ENCODE measurements around the gene SLX4IP. TPM values are rescaled to one million over a fixed set of nuclear protein-coding genes. Genes with fewer than 3 reads are reported as not detected.

Gene SLX4IP
- total and polyA plus RNA-seq, 2 of the 13 experiments (the other 11 are each of a cell fraction or from before 2014, with no cell fraction given) = 3.6 to 7.3 TPM

DNA sequence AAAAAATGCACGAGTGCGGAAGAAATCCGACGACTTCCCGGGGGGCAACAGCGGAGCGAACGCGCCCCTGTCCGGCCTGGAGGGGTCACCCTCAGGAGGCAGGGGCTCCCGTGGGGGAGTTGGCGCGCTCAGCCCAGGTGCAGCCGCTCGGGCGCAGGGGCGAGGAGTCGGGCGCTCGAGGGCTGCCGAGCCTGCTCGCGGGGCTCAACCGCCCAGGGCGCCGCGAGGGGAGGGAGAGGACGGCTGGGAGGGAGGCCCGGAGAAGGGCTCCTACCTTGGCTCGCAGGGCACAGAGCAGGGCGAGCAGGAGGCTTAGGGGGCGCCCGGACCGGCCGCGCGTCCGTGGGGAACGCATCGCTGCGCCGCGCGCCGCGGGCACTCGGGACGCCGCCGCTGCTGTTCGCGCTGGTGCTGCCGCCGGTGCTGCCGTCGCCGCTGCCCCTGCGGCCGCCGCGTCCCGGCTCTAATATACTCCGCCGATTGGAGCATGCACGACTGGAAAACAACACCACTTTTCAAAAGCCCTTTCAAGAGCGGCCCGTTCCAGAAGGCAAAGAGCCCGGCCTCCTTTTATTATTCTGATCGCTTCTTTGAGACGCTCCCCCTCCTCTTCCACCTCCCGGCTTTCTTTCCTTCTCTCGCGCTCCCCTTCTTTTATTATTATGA lies 238.2 kb downstream of the SLX4IP start (continued):
- TF ChIP-seq HIVEP1 (CRISPR knock-in tag; IDR thresholded peaks at IDR 0.05) = no peak
- no peak for TF ChIP-seq PITX1 (CRISPR knock-in tag; IDR thresholded peaks at IDR 0.05)
- peak; percentile 41 for TF ChIP-seq HNRNPLL (IDR thresholded peaks at IDR 0.05; ENCODE audit: low read depth, low read length, poor library complexity, severe bottlenecking)
- no peak for TF ChIP-seq ZNF552 (CRISPR knock-in tag; IDR thresholded peaks at IDR 0.05; ENCODE audit: borderline replicate concordance)
- TF ChIP-seq ATF6 (CRISPR knock-in tag; conservative IDR thresholded peaks at IDR 0.05) = no peak
- TF ChIP-seq ZNF629 (CRISPR knock-in tag; conservative IDR thresholded peaks at IDR 0.05) = no peak
- TF ChIP-seq KLF12 (CRISPR knock-in tag; IDR thresholded peaks at IDR 0.05; ENCODE audit: borderline replicate concordance) = 0 out of 2 replicates have a peak, but pooled peaks have one; percentile 4
- TF ChIP-seq, protein P1, sequence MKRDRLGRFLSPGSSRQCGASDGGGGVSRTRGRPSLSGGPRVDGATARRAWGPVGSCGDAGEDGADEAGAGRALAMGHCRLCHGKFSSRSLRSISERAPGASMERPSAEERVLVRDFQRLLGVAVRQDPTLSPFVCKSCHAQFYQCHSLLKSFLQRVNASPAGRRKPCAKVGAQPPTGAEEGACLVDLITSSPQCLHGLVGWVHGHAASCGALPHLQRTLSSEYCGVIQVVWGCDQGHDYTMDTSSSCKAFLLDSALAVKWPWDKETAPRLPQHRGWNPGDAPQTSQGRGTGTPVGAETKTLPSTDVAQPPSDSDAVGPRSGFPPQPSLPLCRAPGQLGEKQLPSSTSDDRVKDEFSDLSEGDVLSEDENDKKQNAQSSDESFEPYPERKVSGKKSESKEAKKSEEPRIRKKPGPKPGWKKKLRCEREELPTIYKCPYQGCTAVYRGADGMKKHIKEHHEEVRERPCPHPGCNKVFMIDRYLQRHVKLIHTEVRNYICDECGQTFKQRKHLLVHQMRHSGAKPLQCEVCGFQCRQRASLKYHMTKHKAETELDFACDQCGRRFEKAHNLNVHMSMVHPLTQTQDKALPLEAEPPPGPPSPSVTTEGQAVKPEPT (CRISPR knock-in tag; IDR thresholded peaks at IDR 0.05; ENCODE audit: low read depth) = 0 out of 2 replicates have a peak, but pooled peaks have one; percentile 11
- no peak for TF ChIP-seq ZNF143 (CRISPR knock-in tag; IDR thresholded peaks at IDR 0.05)
- no peak for TF ChIP-seq ZNF766 (CRISPR knock-in tag; IDR thresholded peaks at IDR 0.05; ENCODE audit: borderline replicate concordance)
- no peak for TF ChIP-seq ZBTB43 (CRISPR knock-in tag; conservative IDR thresholded peaks at IDR 0.05)
- TF ChIP-seq ISL2 (CRISPR knock-in tag; IDR thresholded peaks at IDR 0.05) = no peak
- TF ChIP-seq KAT2B (IDR thresholded peaks at IDR 0.05; ENCODE audit: borderline replicate concordance, low read depth, low read length) = no peak
- TF ChIP-seq KDM2A (CRISPR knock-in tag; IDR thresholded peaks at IDR 0.05; ENCODE audit: borderline replicate concordance, low read depth) = no peak
- peak; percentile 73; the same call in 1 of the 2 replicates for TF ChIP-seq ZNF563 (CRISPR knock-in tag; IDR thresholded peaks at IDR 0.05)
- TF ChIP-seq NCOA1 (CRISPR knock-in tag; IDR thresholded peaks at IDR 0.05) = no peak; the same call in 1 of the 2 replicates
- peak; percentile 56 for TF ChIP-seq ATF7-NPFF (CRISPR knock-in tag; IDR thresholded peaks at IDR 0.05; ENCODE audit: low read depth)
- no peak for TF ChIP-seq DR1 (CRISPR knock-in tag; IDR thresholded peaks at IDR 0.05)
- no peak for TF ChIP-seq EZH2 (conservative IDR thresholded peaks at IDR 0.05; ENCODE audit: low read depth, low read length)
- TF ChIP-seq BCL6 (CRISPR knock-in tag; IDR thresholded peaks at IDR 0.05) = no peak
- TF ChIP-seq CTCF (CRISPR knock-in tag; IDR thresholded peaks at IDR 0.05) = peak; percentile 22; the same call in 1 of the 2 replicates
- TF ChIP-seq SP4 (CRISPR knock-in tag; IDR thresholded peaks at IDR 0.05) = peak; percentile 70; the same call in 1 of the 2 replicates
- TF ChIP-seq NONO (IDR thresholded peaks at IDR 0.05) = no peak
- no peak; the same call in 1 of the 2 replicates for TF ChIP-seq NONO (CRISPR knock-in tag; conservative IDR thresholded peaks at IDR 0.05)
- TF ChIP-seq SSRP1 (CRISPR knock-in tag; IDR thresholded peaks at IDR 0.05) = no peak
